ENCODE results near the gene GCSAML. TPM values are rescaled to one million over a fixed set of nuclear protein-coding genes. Genes with fewer than 3 reads are reported as not detected.

GCSAML gene
- total and polyA plus RNA-seq, 2 of the 4 experiments (the other 2 are of a cell fraction) = not detected

DNA sequence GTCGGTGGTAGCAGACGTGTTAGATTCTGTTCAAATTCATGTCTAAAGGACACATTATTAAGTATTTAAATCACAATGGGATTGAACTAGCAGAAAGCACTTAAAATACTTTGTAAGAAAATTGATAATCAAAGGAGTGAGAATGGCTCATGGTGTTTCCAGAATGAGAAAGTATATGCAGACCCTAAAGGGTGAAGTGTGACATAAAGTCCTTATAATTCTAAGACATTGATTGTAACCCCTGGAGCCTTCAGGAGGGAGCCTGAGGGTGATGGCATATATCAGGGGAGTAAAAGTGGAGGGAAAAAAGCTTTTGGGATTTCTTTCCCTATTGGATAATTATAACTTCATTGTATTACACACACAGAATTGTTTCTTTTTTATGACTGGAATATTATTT lies 12.6 kb upstream of the GCSAML start, which contains the start of gene OR2C3:
TSS of gene OR2C3 (minus strand) at position 101 of the 400 bp plus-strand sequence. CDS start 3,929 bp downstream, outside the sequence.
- H2AK9ac ChIP-seq (replicated peaks; ENCODE audit: low read depth, low read length, poor library complexity) = no peak within 1 kb of the TSS
- H3K56ac ChIP-seq (ENCODE audit: extremely low read depth, insufficient read depth, low read length) = no peak within 1 kb of the TSS
- H3K18ac ChIP-seq (ENCODE audit: low read depth, low read length) = no peak within 1 kb of the TSS
- H3K36me3 ChIP-seq (ENCODE audit: control insufficient read depth, insufficient read depth, low read length) = no peaks in the 10 kb centered on the region
- H3K14ac ChIP-seq (replicated peaks; ENCODE audit: low read depth, low read length) = no peak within 1 kb of the TSS
- H4K91ac ChIP-seq (ENCODE audit: insufficient read depth, low read depth, low read length) = no peak within 1 kb of the TSS
- no peak within 1 kb of the TSS for H3K4me2 ChIP-seq (ENCODE audit: low read depth, low read length)
- H2BK120ac ChIP-seq (ENCODE audit: low read depth, low read length) = no peak within 1 kb of the TSS
- H3K27ac ChIP-seq (ENCODE audit: insufficient read depth, low read length) = no peak within 1 kb of the TSS
- no peaks in the 10 kb centered on the region for H3K4me1 ChIP-seq (ENCODE audit: control insufficient read depth, insufficient read depth, low read length)
- no peak within 1 kb of the TSS for H2BK20ac ChIP-seq (ENCODE audit: low read depth, low read length)
- in situ Hi-C loops (cut with MboI; ENCODE audit: low sequenced_read_pairs) (no loop called here), intact Hi-C loops (cut with micrococcal nuclease) (no loop called here), dilution Hi-C loops (cut with HindIII; ENCODE audit: low sequenced_read_pairs, unreplicated experiment) (no loop called here)
- H3K9me1 ChIP-seq (ENCODE audit: insufficient read depth, low read length) = no peaks in the 10 kb centered on the region
- H4K5ac ChIP-seq (ENCODE audit: low read depth, low read length) = no peak within 1 kb of the TSS
- TF ChIP-seq, protein P1, sequence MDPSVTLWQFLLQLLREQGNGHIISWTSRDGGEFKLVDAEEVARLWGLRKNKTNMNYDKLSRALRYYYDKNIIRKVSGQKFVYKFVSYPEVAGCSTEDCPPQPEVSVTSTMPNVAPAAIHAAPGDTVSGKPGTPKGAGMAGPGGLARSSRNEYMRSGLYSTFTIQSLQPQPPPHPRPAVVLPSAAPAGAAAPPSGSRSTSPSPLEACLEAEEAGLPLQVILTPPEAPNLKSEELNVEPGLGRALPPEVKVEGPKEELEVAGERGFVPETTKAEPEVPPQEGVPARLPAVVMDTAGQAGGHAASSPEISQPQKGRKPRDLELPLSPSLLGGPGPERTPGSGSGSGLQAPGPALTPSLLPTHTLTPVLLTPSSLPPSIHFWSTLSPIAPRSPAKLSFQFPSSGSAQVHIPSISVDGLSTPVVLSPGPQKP (IDR thresholded peaks at IDR 0.05; ENCODE audit: borderline replicate concordance, low read depth, low read length) = no peak
- no peak for TF ChIP-seq MAFK (IDR thresholded peaks at IDR 0.05; ENCODE audit: low read depth, low read length)
- no peak within 1 kb of the TSS for H3K4me3 ChIP-seq (ENCODE audit: insufficient read depth, low read depth, low read length)
- H2AFZ ChIP-seq (replicated peaks; ENCODE audit: low read length, poor library complexity) = no peak within 1 kb of the TSS
- WGBS, 2 experiments (ENCODE audit: extremely low coverage in 2 of 2, insufficient read length in 1 of 2) = 100% methylated on average over 1 of the region's 2 CpGs; no CpG with 5 or more reads in 1 of the 2 experiments
- H4K20me1 ChIP-seq (ENCODE audit: insufficient read depth, low read length) = no peaks in the 10 kb centered on the region
- no peak within 1 kb of the TSS for H4K8ac ChIP-seq (ENCODE audit: low read depth in 2 of 2, low read length in 2 of 2)
- no peak within 1 kb of the TSS for H3K4ac ChIP-seq (ENCODE audit: low read depth, low read length)
- H3K79me1 ChIP-seq (ENCODE audit: low read depth in 1 of 2, low read length in 2 of 2) = no peaks in the 10 kb centered on the region
- H2AK5ac ChIP-seq (ENCODE audit: low read depth, low read length) = no peak within 1 kb of the TSS
- H3K9me3 ChIP-seq (ENCODE audit: control insufficient read depth, insufficient read depth, low read length) = peaks cover 14% of the 10 kb centered on the region
- H2BK5ac ChIP-seq (ENCODE audit: low read depth, low read length, poor library complexity, severe bottlenecking) = no peak within 1 kb of the TSS
- CTCF ChIA-PET = no interaction called here
- POLR2A ChIA-PET (ENCODE audit: unreplicated experiment) = no interaction called here
- ATAC-seq (ENCODE audit: low read depth) (no peak), DNase-seq (no peak)
- H3K27me3 ChIP-seq (ENCODE audit: control insufficient read depth, insufficient read depth, low read length) = no peaks in the 10 kb centered on the region
- no peak within 1 kb of the TSS for H3K9ac ChIP-seq (ENCODE audit: low read depth, low read length)
- no peak within 1 kb of the TSS for H2BK15ac ChIP-seq (ENCODE audit: low read depth, low read length)
- no peak within 1 kb of the TSS for H3K23ac ChIP-seq (ENCODE audit: low read depth, low read length)
- no TSS peak for BruUV-seq (replicated peaks)
